H1 (cell line): ENCODE measurements around the gene FAM227B. TPM values are rescaled to one million over a fixed set of nuclear protein-coding genes. Genes with fewer than 3 reads are reported as not detected.

ENCODE experiments used
- CTCF ChIA-PET: fragments of 300-600 bp; sonication (Branson Sonifier 250); formaldehyde crosslinking; loops from one replicate; lab custom pipeline; 2021; ENCODE audit not compliant: partially characterized antibody; lab: Charles Lee
- POLR2A ChIA-PET: fragments of 300-600 bp; sonication (Branson Sonifier 250); formaldehyde crosslinking; loops from one replicate; lab custom pipeline; 2021; ENCODE audit warnings: inconsistent platforms; ENCODE audit not compliant: partially characterized antibody; lab: Charles Lee
- DNase-seq, 2 experiments: peaks; one replicate each; pipeline versions ENCODE4 v3.0.0 to v3.0.0-alpha.2; 2010 to 2022; ENCODE audit warnings: low spot score in 2 of 2, low read depth in 1 of 2, mixed read lengths in 1 of 2
- FAIRE-seq: peaks from 2 replicates; lab custom pipeline; 2011; peaks lifted over from hg19 to GRCh38; lab: Jason Lieb, UNC
- H2AFZ ChIP-seq: 2 replicates; pipeline ENCODE4 v1.8.1; 2012; ENCODE audit warnings: low read length, inconsistent platforms
- H2AK5ac ChIP-seq: 2 replicates; pipeline ENCODE4 v1.6.1; 2013; ENCODE audit warnings: low read depth, low read length
- H2BK120ac ChIP-seq: replicated peaks from 2 replicates; pipeline ENCODE3; 2013; ENCODE audit warnings: low read depth, low read length, inconsistent platforms
- H2BK12ac ChIP-seq: 2 replicates; pipeline ENCODE4 v1.6.1; 2013; ENCODE audit warnings: low read depth, low read length
- H2BK15ac ChIP-seq: 2 replicates; pipeline ENCODE4 v1.6.1; 2013; ENCODE audit warnings: low read length
- H2BK20ac ChIP-seq: 2 replicates; pipeline ENCODE4 v1.6.1; 2013; ENCODE audit warnings: low read length
- H2BK5ac ChIP-seq: 2 replicates; pipeline ENCODE4 v1.6.1; 2013; ENCODE audit warnings: low read depth, low read length
- H3K14ac ChIP-seq: 2 replicates; pipeline ENCODE4 v1.6.1; 2013; ENCODE audit warnings: inconsistent platforms; ENCODE audit not compliant: insufficient read length
- H3K18ac ChIP-seq: 2 replicates; pipeline ENCODE4 v1.6.1; 2013; ENCODE audit warnings: low read length; ENCODE audit errors: extremely low read depth
- H3K23ac ChIP-seq: 2 replicates; pipeline ENCODE4 v1.6.1; 2013; ENCODE audit warnings: inconsistent platforms; ENCODE audit not compliant: insufficient read length
- H3K23me2 ChIP-seq: 2 replicates; pipeline ENCODE4 v1.6.1; 2013; ENCODE audit warnings: low read depth, low read length
- H3K27ac ChIP-seq: 2 replicates; pipeline ENCODE4 v1.6.1; 2011; ENCODE audit warnings: low read depth, low read length, inconsistent platforms
- H3K27me3 ChIP-seq, 4 experiments: replicated peaks in 1 of 4; 1 replicate in 1 of 4; 2 replicates in 3 of 4; pipeline versions ENCODE4 v1.6.1 to v1.8.1; 2011 to 2013; ENCODE audit warnings: low read length in 3 of 4, mild to moderate bottlenecking in 3 of 4, inconsistent platforms in 2 of 4, mixed read lengths in 2 of 4, moderate library complexity in 1 of 4; ENCODE audit not compliant: control insufficient read depth in 3 of 4, insufficient read depth in 3 of 4; ENCODE audit errors: extremely low read depth in 1 of 4
- H3K36me3 ChIP-seq, 4 experiments: 2 replicates each; pipeline versions ENCODE4 v1.6.1 to v1.8.1; 2011 to 2013; ENCODE audit warnings: mild to moderate bottlenecking in 4 of 4, low read length in 3 of 4, moderate library complexity in 2 of 4, control low read depth in 1 of 4, inconsistent platforms in 1 of 4; ENCODE audit not compliant: insufficient read depth in 4 of 4, control insufficient read depth in 2 of 4
- H3K4ac ChIP-seq: replicated peaks from 2 replicates; pipeline ENCODE3; 2013; ENCODE audit warnings: low read length, low read depth, mixed read lengths, inconsistent platforms; ENCODE audit not compliant: insufficient read length
- H3K4me1 ChIP-seq, 4 experiments: replicated peaks in 1 of 4; 1 replicate in 1 of 4; 2 replicates in 3 of 4; pipeline versions ENCODE4 v1.6.1 to v1.8.1; 2011 to 2013; ENCODE audit warnings: low read length in 3 of 4, inconsistent platforms in 2 of 4, mixed read lengths in 1 of 4; ENCODE audit not compliant: insufficient read depth in 4 of 4, control insufficient read depth in 3 of 4
- H3K4me2 ChIP-seq, 2 experiments: 2 replicates each; pipeline versions ENCODE4 v1.6.1 to v1.8.1; 2011 to 2013; ENCODE audit warnings: low read depth in 2 of 2, low read length in 2 of 2, control low read depth in 1 of 2, inconsistent platforms in 1 of 2, mild to moderate bottlenecking in 1 of 2; ENCODE audit not compliant: insufficient read depth in 1 of 2
- H3K4me3 ChIP-seq, 4 experiments: fragments of 200-600, 300-600 bp in 1 of 4; sonication (generic), shearing (Covaris generic), sonication (Bioruptor Twin) in 1 of 4; 2 replicates each; pipeline versions ENCODE4 v1.5.1 to v1.8.1; 2011 to 2016; ENCODE audit warnings: low read length in 4 of 4, low read depth in 3 of 4, control low read depth in 2 of 4, inconsistent platforms in 2 of 4, mild to moderate bottlenecking in 2 of 4, mixed read lengths in 1 of 4, moderate library complexity in 1 of 4; ENCODE audit not compliant: insufficient read depth in 2 of 4; ENCODE audit errors: extremely low read depth in 1 of 4
- H3K56ac ChIP-seq: replicated peaks from 2 replicates; pipeline ENCODE3; 2013; ENCODE audit warnings: low read depth, mild to moderate bottlenecking, mixed read lengths, low read length, inconsistent platforms; ENCODE audit not compliant: insufficient read length
- H3K79me1 ChIP-seq: 2 replicates; pipeline ENCODE4 v1.6.1; 2013; ENCODE audit warnings: low read depth, low read length, control low read depth
- H3K79me2 ChIP-seq, 2 experiments: 2 replicates each; pipeline versions ENCODE4 v1.6.1 to v1.8.1; 2012 to 2013; ENCODE audit warnings: low read length in 2 of 2, mild to moderate bottlenecking in 2 of 2, inconsistent platforms in 1 of 2; ENCODE audit not compliant: insufficient read depth in 2 of 2, control insufficient read depth in 1 of 2
- H3K9ac ChIP-seq, 4 experiments: replicated peaks in 1 of 4; 1 replicate in 1 of 4; 2 replicates in 3 of 4; pipeline versions ENCODE4 v1.6.1 to v1.8.1; 2011 to 2013; ENCODE audit warnings: low read depth in 3 of 4, low read length in 3 of 4, control low read depth in 2 of 4, mild to moderate bottlenecking in 2 of 4, moderate library complexity in 2 of 4, inconsistent platforms in 1 of 4; ENCODE audit errors: extremely low read depth in 1 of 4
- H3K9me3 ChIP-seq, 2 experiments: 2 replicates each; pipeline versions ENCODE4 v1.6.1 to v1.8.1; 2012 to 2013; ENCODE audit warnings: mild to moderate bottlenecking in 2 of 2, moderate library complexity in 2 of 2, control low read depth in 1 of 2, inconsistent platforms in 1 of 2, low read depth in 1 of 2, low read length in 1 of 2, mixed read lengths in 1 of 2; ENCODE audit not compliant: insufficient read depth in 2 of 2
- H4K20me1 ChIP-seq, 2 experiments: replicated peaks in 1 of 2; 2 replicates each; pipeline versions ENCODE3 to v1.8.1; 2011 to 2013; ENCODE audit warnings: inconsistent platforms in 2 of 2, low read length in 2 of 2, mild to moderate bottlenecking in 1 of 2; ENCODE audit not compliant: insufficient read depth in 2 of 2, control insufficient read depth in 1 of 2
- H4K5ac ChIP-seq: 2 replicates; pipeline ENCODE4 v1.6.1; 2013; ENCODE audit warnings: low read length, low read depth, mixed read lengths, inconsistent platforms; ENCODE audit not compliant: insufficient read length
- H4K8ac ChIP-seq: 2 replicates; pipeline ENCODE4 v1.8.0; 2013; ENCODE audit warnings: mild to moderate bottlenecking, moderate library complexity, low read length, inconsistent platforms; ENCODE audit not compliant: insufficient read depth; ENCODE audit errors: extremely low read depth
- H4K91ac ChIP-seq: replicated peaks from 2 replicates; pipeline ENCODE3; 2013; ENCODE audit warnings: low read length, mixed read lengths, inconsistent platforms; ENCODE audit not compliant: insufficient read length
- CBX5 ChIP-seq: fragments of 300-800, 300-1000 bp; sonication (generic); IDR thresholded peaks from 2 replicates; pipeline ENCODE4 v1.7.1; 2016; ENCODE audit warnings: antibody characterized with exemption, low read length, low read depth
- CEBPB ChIP-seq: IDR thresholded peaks from 2 replicates; pipeline ENCODE4 v1.6.1; 2012; ENCODE audit warnings: low read depth, low read length
- CREB1 ChIP-seq: IDR thresholded peaks from 2 replicates; pipeline ENCODE4 v1.6.1; 2012; ENCODE audit warnings: inconsistent platforms
- CTBP2 ChIP-seq: IDR thresholded peaks from 2 replicates; pipeline ENCODE4 v1.7.0; 2011; ENCODE audit warnings: borderline replicate concordance, mild to moderate bottlenecking, moderate library complexity, mixed read lengths, low read length; ENCODE audit not compliant: insufficient read depth, insufficient read length
- HDAC6 ChIP-seq: IDR thresholded peaks from one replicate; pipeline ENCODE4 v1.7.1; 2012; ENCODE audit warnings: low read depth, mild to moderate bottlenecking, inconsistent platforms, low read length, moderate library complexity
- POLR2A ChIP-seq, 2 experiments: IDR thresholded peaks; 1 replicate in 1 of 2; 2 replicates in 1 of 2; pipeline ENCODE4 v1.6.1; 2011; ENCODE audit warnings: low read depth in 2 of 2, low read length in 2 of 2, mild to moderate bottlenecking in 2 of 2; ENCODE audit errors: control extremely low read depth in 1 of 2
- POLR2AphosphoS5 ChIP-seq: IDR thresholded peaks from 2 replicates; pipeline ENCODE4 v1.6.1; 2011; ENCODE audit warnings: low read depth, low read length
- POU5F1 ChIP-seq: IDR thresholded peaks from 2 replicates; pipeline ENCODE4 v1.6.1; 2011; ENCODE audit warnings: low read depth, mild to moderate bottlenecking, low read length, moderate library complexity
- RXRA ChIP-seq: IDR thresholded peaks from 2 replicates; pipeline ENCODE4 v1.6.1; 2011; ENCODE audit warnings: low read depth, mild to moderate bottlenecking, low read length, moderate library complexity; ENCODE audit not compliant: insufficient read depth
- YY1 ChIP-seq: IDR thresholded peaks from 2 replicates; pipeline ENCODE4 v1.6.1; 2011; ENCODE audit warnings: low read depth, mild to moderate bottlenecking, low read length
- WGBS, 2 experiments: shearing (Covaris generic) in 1 of 2; methylation state at CpG; one replicate each; pipeline versions ENCODE4 v1.1.6 to v1.1.7; 2013 to 2015; ENCODE audit warnings: low lambda C conversion rate in 2 of 2, mixed read lengths in 2 of 2, inconsistent platforms in 1 of 2, low coverage in 1 of 2, missing lambda C conversion rate in 1 of 2; ENCODE audit not compliant: insufficient replicate concordance in 2 of 2, insufficient coverage in 1 of 2, insufficient read length in 1 of 2; ENCODE audit errors: extremely low coverage in 1 of 2, missing lambda C conversion rate in 1 of 2; 5-methylcytosine and 5-hydroxymethylcytosine counted together
- polyA plus RNA-seq, 7 experiments: library from polyadenylated mRNA; depleted of rRNA in 3 of 7; stranded (reverse) in 5 of 7; unstranded in 2 of 7; fragments of >200 nt in 5 of 7; fragments of 200-250 nt in 2 of 7; gene quantifications; 1 replicate in 5 of 7; 2 replicates in 1 of 7; 4 replicates in 1 of 7; pipeline versions ENCODE4 v1.2.1 to v1.2.3, GENCODE V29; 2011 to 2013; ENCODE audit warnings: missing spikeins in 2 of 7, mixed read lengths in 2 of 7
- total RNA-seq: library from RNA; stranded (reverse); fragmentation: NEBNext Ultra II Directional; extraction: Animal tissue kit (Norgen Biotek cat#: 25700); gene quantifications from 2 replicates; pipeline ENCODE4 v1.2.1, GENCODE V29; 2021

The FAM227B gene
- total and polyA plus RNA-seq, 2 of the 8 experiments (the other 6 are each of a cell fraction or from before 2014, with no cell fraction given) = 4.0 to 6.5 TPM

DNA sequence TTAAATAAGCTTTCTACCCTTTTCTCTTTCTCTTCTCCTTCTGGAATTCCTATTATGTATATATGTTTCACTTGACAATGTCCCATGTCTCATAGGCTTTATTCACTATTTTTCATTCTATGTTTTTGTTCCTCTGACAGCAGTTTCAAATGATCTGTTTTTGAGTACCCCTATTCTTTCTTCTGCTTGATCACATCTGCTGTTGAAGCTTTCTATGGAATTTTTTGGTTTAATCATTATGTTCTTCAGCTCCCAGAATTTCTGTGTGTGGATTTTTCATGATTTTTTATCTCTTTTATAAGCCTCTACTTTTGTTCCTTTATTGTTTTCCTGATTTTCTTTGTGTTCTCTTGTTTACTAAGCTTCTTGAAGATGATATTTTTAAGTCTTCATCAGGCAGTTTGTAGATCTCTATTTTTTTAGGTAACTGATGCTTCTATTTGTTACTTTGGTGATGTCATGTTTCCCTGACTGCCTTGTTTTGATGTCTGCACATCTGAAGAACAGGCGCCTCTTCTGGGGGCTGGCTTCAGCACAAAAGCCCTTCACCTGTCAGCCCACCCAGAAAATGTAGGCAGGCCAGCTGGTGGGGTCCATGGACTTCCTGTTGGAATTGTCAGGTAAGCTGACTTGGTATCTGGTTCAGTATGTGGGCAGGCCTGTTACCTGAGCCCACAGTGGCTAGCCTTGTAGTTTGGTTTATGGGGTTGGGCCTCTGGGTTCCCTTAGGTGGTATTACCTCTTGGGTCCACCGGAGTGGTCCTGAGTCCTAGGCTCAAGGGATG, 15.8 kb downstream of the FAM227B start:
- no peak for DNase-seq

More for the DNA sequence above, 15.8 kb downstream of the FAM227B start:
- no peaks in the 10 kb centered on the region for H3K4me1 ChIP-seq
- H3K14ac ChIP-seq = no peak overlapping the region
- no peak overlapping the region for H3K9ac ChIP-seq
- no peak overlapping the region for H4K5ac ChIP-seq
- no peak overlapping the region for H2AFZ ChIP-seq
- H4K8ac ChIP-seq = no peak overlapping the region
- H2BK15ac ChIP-seq = no peak overlapping the region
- H2BK120ac ChIP-seq = no peak overlapping the region
- 0 out of 4 replicates have a peak, but pooled peaks cover 0 to 2% of the 10 kb centered on the region in 2 experiments for H3K9me3 ChIP-seq
- H3K79me2 ChIP-seq = no peaks in the 10 kb centered on the region
- H3K4me2 ChIP-seq = no peak overlapping the region
- no peaks in the 10 kb centered on the region for H4K20me1 ChIP-seq
- no peak for TF ChIP-seq YY1
- TF ChIP-seq POLR2A (IDR thresholded peaks at IDR 0.05; ENCODE audit: control extremely low read depth in 1 of 2, low read depth in 2 of 2, low read length in 2 of 2) = no peak
- TF ChIP-seq RXRA = no peak
- TF ChIP-seq CEBPB = no peak
- TF ChIP-seq CREB1 = no peak
- no peak for TF ChIP-seq HDAC6
- no peak for TF ChIP-seq CBX5
- no peak for TF ChIP-seq POU5F1
- TF ChIP-seq CTBP2 = no peak
- no peak for TF ChIP-seq POLR2AphosphoS5
- no peaks in the 10 kb centered on the region for H3K79me1 ChIP-seq
- no peak overlapping the region for H2BK5ac ChIP-seq
- H3K23me2 ChIP-seq = no peaks in the 10 kb centered on the region; the same call in 1 of the 2 replicates
- no peak overlapping the region for H3K23ac ChIP-seq
- no peak overlapping the region for H4K91ac ChIP-seq
- no peak overlapping the region for H2BK12ac ChIP-seq
- H3K4me3 ChIP-seq = no peak overlapping the region
- no peak overlapping the region for H3K27ac ChIP-seq
- no peak overlapping the region for H3K18ac ChIP-seq
- no peak for FAIRE-seq
- H2BK20ac ChIP-seq = no peak overlapping the region
- POLR2A ChIA-PET = no interaction called here
- WGBS, 2 experiments = 100% methylated on average over 2 of the region's 2 CpGs; no CpG with 5 or more reads in 1 of the 2 experiments
- no peak overlapping the region for H3K4ac ChIP-seq
- H2AK5ac ChIP-seq = no peak overlapping the region
- CTCF ChIA-PET = interaction anchor here (1.6 kb wide), 1 partner anchor 134 kb away, joined by 5 read pairs; no protein-coding TSS in a partner anchor
- no peaks in the 10 kb centered on the region for H3K27me3 ChIP-seq
- H3K36me3 ChIP-seq = no peaks in the 10 kb centered on the region
- H3K56ac ChIP-seq = no peak overlapping the region
